Astrocyte (in vitro differentiated cells and primary cell): ENCODE results near the gene SNRPN. TPM values are rescaled to one million over a fixed set of nuclear protein-coding genes. Genes with fewer than 3 reads are reported as not detected.
"Not testable (repeated sequence)": the region's sequence is repeated elsewhere in the genome, so short reads cannot be mapped to it uniquely, and the experiment has no call there.

ENCODE experiments used
- DNase-seq: peaks from one replicate; pipeline ENCODE4 v3.0.0-alpha.2; 2010; ENCODE audit warnings: low read depth
- FAIRE-seq: peaks from 2 replicates; lab custom pipeline; 2011; peaks lifted over from hg19 to GRCh38; lab: Jason Lieb, UNC
- H2AFZ ChIP-seq: 2 replicates; pipeline ENCODE4 v1.6.0; 2012; ENCODE audit warnings: low read depth, low read length, inconsistent platforms
- H3K27ac ChIP-seq: 2 replicates; pipeline ENCODE4 v1.5.1; 2011; ENCODE audit warnings: low read depth, low read length, inconsistent platforms
- H3K27me3 ChIP-seq: 2 replicates; pipeline ENCODE4 v1.6.0; 2011; ENCODE audit warnings: low read length, inconsistent platforms; ENCODE audit not compliant: insufficient read depth
- H3K36me3 ChIP-seq: 2 replicates; pipeline ENCODE4 v1.5.1; 2011; ENCODE audit warnings: low read length, inconsistent platforms; ENCODE audit not compliant: insufficient read depth
- H3K4me1 ChIP-seq: 2 replicates; pipeline ENCODE4 v1.5.1; 2011; ENCODE audit warnings: low read length, inconsistent platforms; ENCODE audit not compliant: insufficient read depth
- H3K4me2 ChIP-seq: 2 replicates; pipeline ENCODE4 v1.6.0; 2012; ENCODE audit warnings: low read length, inconsistent platforms
- H3K4me3 ChIP-seq: 2 replicates; pipeline ENCODE4 v1.5.1; 2011; ENCODE audit warnings: low read depth, mild to moderate bottlenecking, low read length, inconsistent platforms; ENCODE audit not compliant: insufficient read depth
- H3K79me2 ChIP-seq: 2 replicates; pipeline ENCODE4 v1.6.0; 2012; ENCODE audit warnings: mild to moderate bottlenecking, low read length, inconsistent platforms; ENCODE audit not compliant: insufficient read depth
- H3K9ac ChIP-seq: 2 replicates; pipeline ENCODE4 v1.6.0; 2012; ENCODE audit warnings: mild to moderate bottlenecking, low read length, inconsistent platforms
- H3K9me3 ChIP-seq: 2 replicates; pipeline ENCODE4 v1.5.1; 2012; ENCODE audit warnings: low read depth, mild to moderate bottlenecking, low read length, inconsistent platforms; ENCODE audit not compliant: insufficient read depth
- H4K20me1 ChIP-seq: 2 replicates; pipeline ENCODE4 v1.6.0; 2012; ENCODE audit warnings: low read length, inconsistent platforms; ENCODE audit not compliant: insufficient read depth
- H3K27ac Mint-ChIP-seq: one replicate; pipeline ENCODE4 v1.8.0; 2021; ENCODE audit warnings: mild to moderate bottlenecking, mixed read lengths; ENCODE audit not compliant: unreplicated experiment
- H3K27me3 Mint-ChIP-seq: one replicate; pipeline ENCODE4 v1.8.0; 2021; ENCODE audit warnings: low read depth, mixed read lengths; ENCODE audit not compliant: unreplicated experiment
- H3K36me3 Mint-ChIP-seq: one replicate; pipeline ENCODE4 v1.8.0; 2021; ENCODE audit warnings: low read depth, mixed read lengths; ENCODE audit not compliant: unreplicated experiment
- H3K4me1 Mint-ChIP-seq: one replicate; pipeline ENCODE4 v1.8.0; 2021; ENCODE audit warnings: low read depth, mixed read lengths; ENCODE audit not compliant: unreplicated experiment
- H3K4me3 Mint-ChIP-seq: one replicate; pipeline ENCODE4 v1.8.0; 2021; ENCODE audit warnings: mild to moderate bottlenecking, moderate library complexity, mixed read lengths; ENCODE audit not compliant: unreplicated experiment
- H3K9me3 Mint-ChIP-seq: one replicate; pipeline ENCODE4 v1.8.0; 2021; ENCODE audit warnings: mild to moderate bottlenecking, mixed read lengths; ENCODE audit not compliant: unreplicated experiment
- EZH2 ChIP-seq: IDR thresholded peaks from 2 replicates; pipeline ENCODE4 v1.6.1; 2012; ENCODE audit warnings: mild to moderate bottlenecking, low read length, inconsistent platforms; ENCODE audit not compliant: insufficient read depth
- total RNA-seq: library from RNA; stranded (reverse); gene quantifications from 2 replicates; pipeline ENCODE4 v1.2.1, GENCODE V29; 2021
- TF ChIP-seq, protein P1 (sequence below): IDR thresholded peaks from 2 replicates; pipeline ENCODE4 v1.5.1; 2011; ENCODE audit warnings: low read depth, mild to moderate bottlenecking, inconsistent platforms, low read length, moderate library complexity; ENCODE audit not compliant: insufficient read depth

The SNRPN gene
- total RNA-seq, 1 donor from 2014 or later: 226 TPM

DNA sequence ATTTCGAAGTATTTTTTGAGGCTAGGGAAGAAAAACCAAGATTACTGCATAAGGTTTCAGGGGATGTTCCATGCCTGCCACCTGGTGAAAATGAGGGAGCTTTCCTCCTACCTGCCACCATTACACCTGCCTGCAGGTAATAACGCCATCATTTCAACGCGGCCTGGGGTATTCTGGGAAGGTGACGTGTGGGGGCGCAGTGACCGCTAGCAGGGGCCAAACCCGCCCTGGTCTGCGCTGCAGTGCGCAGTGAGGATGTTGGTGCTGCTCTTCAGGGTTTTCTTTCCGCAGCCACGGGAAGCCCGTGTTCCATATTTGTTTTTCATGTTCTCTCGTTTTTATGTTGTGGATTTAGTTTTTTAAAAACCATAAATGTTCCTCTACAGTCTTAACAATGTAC is 37.4 kb upstream of the SNRPN start:
- H3K9ac ChIP-seq: no peak overlapping the region
- DNase-seq (no peak), FAIRE-seq (no peak)
- Mint-ChIP-seq H3K27ac (no peak overlapping the region), H3K4me3 (no peak overlapping the region), H3K27me3 (no peaks in the 10 kb centered on the region), H3K36me3 (peaks cover 9% of the 10 kb centered on the region), H3K9me3 (peaks cover 2% of the 10 kb centered on the region), H3K4me1 (no peaks in the 10 kb centered on the region)
- H3K4me1 ChIP-seq: no peaks in the 10 kb centered on the region
- H3K9me3 ChIP-seq: no peaks in the 10 kb centered on the region
- H3K79me2 ChIP-seq: no peaks in the 10 kb centered on the region
- H3K27me3 ChIP-seq: no peaks in the 10 kb centered on the region
- H3K4me3 ChIP-seq: no peak overlapping the region
- no peak overlapping the region for H2AFZ ChIP-seq
- H3K36me3 ChIP-seq: no peaks in the 10 kb centered on the region
- no peak overlapping the region for H3K27ac ChIP-seq
- TF ChIP-seq, protein P1, sequence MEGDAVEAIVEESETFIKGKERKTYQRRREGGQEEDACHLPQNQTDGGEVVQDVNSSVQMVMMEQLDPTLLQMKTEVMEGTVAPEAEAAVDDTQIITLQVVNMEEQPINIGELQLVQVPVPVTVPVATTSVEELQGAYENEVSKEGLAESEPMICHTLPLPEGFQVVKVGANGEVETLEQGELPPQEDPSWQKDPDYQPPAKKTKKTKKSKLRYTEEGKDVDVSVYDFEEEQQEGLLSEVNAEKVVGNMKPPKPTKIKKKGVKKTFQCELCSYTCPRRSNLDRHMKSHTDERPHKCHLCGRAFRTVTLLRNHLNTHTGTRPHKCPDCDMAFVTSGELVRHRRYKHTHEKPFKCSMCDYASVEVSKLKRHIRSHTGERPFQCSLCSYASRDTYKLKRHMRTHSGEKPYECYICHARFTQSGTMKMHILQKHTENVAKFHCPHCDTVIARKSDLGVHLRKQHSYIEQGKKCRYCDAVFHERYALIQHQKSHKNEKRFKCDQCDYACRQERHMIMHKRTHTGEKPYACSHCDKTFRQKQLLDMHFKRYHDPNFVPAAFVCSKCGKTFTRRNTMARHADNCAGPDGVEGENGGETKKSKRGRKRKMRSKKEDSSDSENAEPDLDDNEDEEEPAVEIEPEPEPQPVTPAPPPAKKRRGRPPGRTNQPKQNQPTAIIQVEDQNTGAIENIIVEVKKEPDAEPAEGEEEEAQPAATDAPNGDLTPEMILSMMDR: no peak
- TF ChIP-seq EZH2: no peak
- H4K20me1 ChIP-seq: no peaks in the 10 kb centered on the region
- no peak overlapping the region for H3K4me2 ChIP-seq

- no peak for FAIRE-seq
- Histone ChIP-seq H3K4me1 (no peaks in the 10 kb centered on the region), H3K4me3 (no peak overlapping the region), H3K4me2 (no peak overlapping the region), H3K9ac (no peak overlapping the region), H3K36me3 (no peaks in the 10 kb centered on the region), H3K9me3 (no peaks in the 10 kb centered on the region), H3K27ac (no peak overlapping the region), H2AFZ (no peak overlapping the region), H3K27me3 (no peaks in the 10 kb centered on the region), H4K20me1 (no peaks in the 10 kb centered on the region), H3K79me2 (no peaks in the 10 kb centered on the region)
- TF ChIP-seq EZH2: no peak
- TF ChIP-seq, protein P1: no peak
- no peak for DNase-seq
- peaks cover 6% of the 10 kb centered on the region for H3K36me3 Mint-ChIP-seq
- no peak overlapping the region for H3K27ac Mint-ChIP-seq
- H3K9me3 Mint-ChIP-seq: peaks cover 2% of the 10 kb centered on the region
- H3K4me1 Mint-ChIP-seq: no peaks in the 10 kb centered on the region
- no peaks in the 10 kb centered on the region for H3K27me3 Mint-ChIP-seq
- H3K4me3 Mint-ChIP-seq: no peak overlapping the region
These were observed 35.3 kb upstream of the SNRPN start for GRCh38 chr15:24919446-24919845.

- not testable (repeated sequence) for H3K9ac ChIP-seq, FAIRE-seq, H3K9me3 ChIP-seq, H3K36me3 Mint-ChIP-seq, H2AFZ ChIP-seq, DNase-seq, H4K20me1 ChIP-seq, H3K27ac ChIP-seq, H3K4me3 ChIP-seq, H3K27me3 ChIP-seq, H3K4me1 ChIP-seq, H3K36me3 ChIP-seq, H3K4me1 Mint-ChIP-seq, H3K79me2 ChIP-seq, H3K4me2 ChIP-seq, H3K27me3 Mint-ChIP-seq, H3K27ac Mint-ChIP-seq, H3K4me3 Mint-ChIP-seq, H3K9me3 Mint-ChIP-seq
These were observed 32.0 kb upstream of the SNRPN start for GRCh38 chr15:24922781-24923180.
